Measurements from ENCODE around the gene ABCF2. TPM values are rescaled to one million over a fixed set of nuclear protein-coding genes. Genes with fewer than 3 reads are reported as not detected.
A peak's percentile ranks its signal among the peaks of the same experiment; 100 is the strongest.

The ABCF2 gene
- total RNA-seq, 4 donors from 2014 or later: 27.0 to 44.7 (median 40.5) TPM

DNA sequence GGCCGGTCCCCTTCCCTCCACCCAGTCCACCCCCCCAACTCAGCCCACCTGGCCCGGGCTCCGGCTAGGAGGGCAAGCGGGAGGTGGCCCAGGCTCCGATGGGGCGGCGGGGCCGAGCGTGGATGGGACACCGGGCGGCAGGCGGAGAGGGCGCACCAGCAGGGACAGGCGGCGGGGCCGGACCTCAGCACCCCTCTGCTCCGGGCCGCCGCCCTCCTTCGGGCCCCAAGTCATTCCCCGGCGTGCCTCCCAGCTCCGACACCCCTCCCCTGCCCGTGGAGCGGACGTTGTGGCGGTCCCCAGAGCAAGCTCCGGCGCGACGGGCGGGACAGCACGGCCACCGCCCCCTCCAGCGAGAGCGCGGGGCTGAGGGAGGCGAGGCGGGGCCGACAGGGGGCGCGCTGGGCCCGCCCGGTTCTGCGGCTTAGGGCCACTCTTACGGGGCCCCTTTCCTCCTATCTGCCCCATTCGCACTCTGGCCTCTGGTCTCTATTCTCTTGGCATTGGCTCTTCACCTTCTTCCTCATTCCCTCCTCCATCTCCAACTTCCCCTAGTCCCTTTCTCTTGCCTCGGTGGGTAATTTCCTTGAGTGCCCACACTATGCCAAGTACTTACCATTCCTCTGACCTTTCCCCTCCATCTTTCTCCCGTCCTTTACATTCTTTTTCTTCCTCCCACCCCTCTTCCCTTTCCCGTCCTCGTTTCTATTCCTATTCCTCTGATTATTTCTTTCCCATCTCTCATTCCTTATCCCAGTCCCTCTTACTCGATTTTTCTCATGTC is 58.8 kb downstream of the ABCF2 start:
- no peak for DNase-seq
- Histone ChIP-seq H3K4me3 (peak overlapping the region; percentile 26 to 64 (median 44)), H3K36me3 (no peaks in the 10 kb centered on the region), H3K27me3 (peaks cover 6 to 94% (median 13%) of the 10 kb centered on the region in 4 donors), H3K4me1 (peaks cover 11 to 21% (median 18%) of the 10 kb centered on the region in 3 donors), H3K9me3 (no peaks in the 10 kb centered on the region), H3K27ac (no peak overlapping the region)
- intact Hi-C loops (cut with DNase I): no loop called here
- TF ChIP-seq POLR2A (IDR thresholded peaks at IDR 0.05): no peak
- TF ChIP-seq, protein P1, sequence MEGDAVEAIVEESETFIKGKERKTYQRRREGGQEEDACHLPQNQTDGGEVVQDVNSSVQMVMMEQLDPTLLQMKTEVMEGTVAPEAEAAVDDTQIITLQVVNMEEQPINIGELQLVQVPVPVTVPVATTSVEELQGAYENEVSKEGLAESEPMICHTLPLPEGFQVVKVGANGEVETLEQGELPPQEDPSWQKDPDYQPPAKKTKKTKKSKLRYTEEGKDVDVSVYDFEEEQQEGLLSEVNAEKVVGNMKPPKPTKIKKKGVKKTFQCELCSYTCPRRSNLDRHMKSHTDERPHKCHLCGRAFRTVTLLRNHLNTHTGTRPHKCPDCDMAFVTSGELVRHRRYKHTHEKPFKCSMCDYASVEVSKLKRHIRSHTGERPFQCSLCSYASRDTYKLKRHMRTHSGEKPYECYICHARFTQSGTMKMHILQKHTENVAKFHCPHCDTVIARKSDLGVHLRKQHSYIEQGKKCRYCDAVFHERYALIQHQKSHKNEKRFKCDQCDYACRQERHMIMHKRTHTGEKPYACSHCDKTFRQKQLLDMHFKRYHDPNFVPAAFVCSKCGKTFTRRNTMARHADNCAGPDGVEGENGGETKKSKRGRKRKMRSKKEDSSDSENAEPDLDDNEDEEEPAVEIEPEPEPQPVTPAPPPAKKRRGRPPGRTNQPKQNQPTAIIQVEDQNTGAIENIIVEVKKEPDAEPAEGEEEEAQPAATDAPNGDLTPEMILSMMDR (IDR thresholded peaks at IDR 0.05): peak; percentile 31 to 62 (median 40)
- WGBS, 2 donors: 4 to 5% methylated on average over 15 to 18 of the region's 52 CpGs

DNA sequence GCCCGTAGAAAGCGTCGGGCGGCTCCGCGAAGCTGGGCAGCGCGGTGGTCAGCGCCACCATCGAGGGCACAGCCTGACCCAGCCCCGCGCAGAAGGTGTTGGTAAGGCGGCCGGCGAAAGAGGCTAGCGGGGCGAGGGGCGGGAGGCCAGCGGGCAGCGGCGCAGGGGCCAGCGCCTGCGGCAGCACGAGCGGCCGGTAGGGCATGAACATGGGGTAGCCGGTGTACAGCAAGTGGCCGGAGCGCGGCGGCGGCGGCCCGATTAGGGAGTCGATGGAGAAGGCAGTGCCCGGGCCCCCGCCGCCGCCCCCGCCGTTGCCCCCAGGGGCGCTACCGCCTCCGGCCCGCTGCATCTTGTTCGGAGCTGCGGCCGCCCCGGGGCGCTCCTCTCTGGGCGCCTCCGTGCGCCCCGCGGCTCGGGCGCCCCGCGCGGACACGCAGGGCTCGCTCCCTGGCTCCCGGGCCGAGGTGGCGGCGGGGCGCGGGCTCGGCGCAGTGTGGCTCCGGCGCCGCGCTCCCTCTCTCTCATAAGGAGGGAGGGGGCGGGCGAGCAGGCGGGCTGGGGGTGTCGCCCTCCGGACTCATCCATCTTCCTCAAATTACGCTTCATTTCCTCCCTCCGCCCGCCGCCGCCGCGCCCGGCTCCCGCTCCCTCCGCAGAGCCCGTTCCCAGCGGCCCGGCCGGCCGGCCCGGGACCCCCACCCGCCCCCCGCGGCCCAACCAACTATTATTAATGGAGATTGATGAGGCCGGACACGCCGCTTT is 59.6 kb downstream of the ABCF2 start, which contains the start of gene GBX1:
Gene GBX1 (minus strand): TSS at position 498 of the 765 bp plus-strand sequence. CDS start 146 bp downstream, at position 352.
- Histone ChIP-seq H3K4me3 (peak within 1 kb of the TSS; percentile 26 to 64 (median 44)), H3K4me1 (peaks cover 11 to 21% (median 18%) of the 10 kb centered on the region in 3 donors), H3K9me3 (no peaks in the 10 kb centered on the region), H3K27ac (no peak within 1 kb of the TSS), H3K27me3 (peaks cover 6 to 96% (median 13%) of the 10 kb centered on the region in 4 donors), H3K36me3 (no peaks in the 10 kb centered on the region)
- no peak for TF ChIP-seq POLR2A (IDR thresholded peaks at IDR 0.05)
- TF ChIP-seq, protein P1 (IDR thresholded peaks at IDR 0.05): peak in 1 of 6 experiments; percentile 8
- DNase-seq: no peak
- intact Hi-C loops (cut with DNase I): no loop called here
- WGBS, 2 donors: 1% methylated on average over 31 of the region's 101 CpGs; no CpG with 5 or more reads in 1 of the 2 donors

DNA sequence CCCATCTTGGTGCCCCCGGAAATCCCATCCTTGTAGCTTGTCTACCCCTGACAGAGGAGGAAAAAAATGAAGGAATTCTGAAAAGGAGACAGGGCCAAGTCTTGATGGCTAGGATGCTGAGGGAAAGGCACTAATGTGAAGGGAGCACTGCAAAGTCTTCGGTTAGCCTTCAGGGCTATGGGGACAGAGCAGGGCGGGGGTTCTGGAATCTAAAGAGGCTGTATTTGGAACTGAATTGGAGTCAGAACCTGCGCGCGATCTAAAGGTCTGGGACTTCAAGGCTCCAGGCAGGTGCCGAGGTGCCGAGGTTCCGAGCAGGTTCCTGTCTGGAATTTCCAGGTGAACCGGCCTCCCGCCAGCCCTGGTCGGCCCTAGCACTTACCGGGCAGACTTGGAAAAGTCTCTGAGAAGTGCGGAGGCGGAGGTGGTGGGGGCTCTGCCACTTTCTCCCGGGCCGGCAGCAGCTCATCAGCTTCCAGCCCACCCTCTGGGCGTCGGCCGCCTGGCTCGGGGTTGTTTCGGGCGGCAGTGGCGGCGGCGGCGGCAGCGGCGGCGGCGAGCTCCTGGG is 60.3 kb downstream of the ABCF2 start:
- no peaks in the 10 kb centered on the region for H3K36me3 ChIP-seq
- H3K27ac ChIP-seq: no peak overlapping the region
- peak overlapping the region; percentile 26 to 64 (median 44) for H3K4me3 ChIP-seq
- 24 to 30% methylated on average over 9 to 13 of the region's 31 CpGs for WGBS, 2 donors
- peaks cover 6 to 93% (median 13%) of the 10 kb centered on the region in 4 donors for H3K27me3 ChIP-seq
- no peak for TF ChIP-seq POLR2A (IDR thresholded peaks at IDR 0.05)
- TF ChIP-seq, protein P1 (IDR thresholded peaks at IDR 0.05): no peak
- no peak for DNase-seq
- intact Hi-C loops (cut with DNase I): no loop called here
- peaks cover 11 to 21% (median 18%) of the 10 kb centered on the region in 3 donors for H3K4me1 ChIP-seq
- no peaks in the 10 kb centered on the region for H3K9me3 ChIP-seq

Other genes with a start within 250 kb of the ABCF2 start
- gene KCNH2, start 248.9 kb downstream of the ABCF2 start, total RNA-seq: 1 to 10 TPM in 1 of 4 donors, under 1 TPM in 3; 0.19 to 2.5 (median 0.72) TPM
- 1 to 10 TPM; 1.4 to 3.2 (median 2.2) TPM for gene NOS3, start 236.2 kb downstream of the ABCF2 start, total RNA-seq
- 10 to 100 TPM in 2 of 4 donors, 1 to 10 TPM in 2; 1.5 to 45.2 (median 12.8) TPM for gene ATG9B, start 202.7 kb downstream of the ABCF2 start, total RNA-seq
- gene ABCB8, start 198.8 kb downstream of the ABCF2 start, total RNA-seq: 10 to 100 TPM; 23.1 to 41.0 (median 26.1) TPM
- under 1 TPM in 2 of 4 donors, not detected in 2; 0.40 to 0.95 TPM for gene ASIC3, start 178.7 kb downstream of the ABCF2 start, total RNA-seq
- 10 to 100 TPM in 2 of 4 donors, 1 to 10 TPM in 2; 3.8 to 12.9 (median 8.6) TPM for gene CDK5, start 169.3 kb downstream of the ABCF2 start, total RNA-seq
- gene SLC4A2, start 167.6 kb downstream of the ABCF2 start, total RNA-seq: 10 to 100 TPM; 39.8 to 53.7 (median 45.0) TPM
- 10 to 100 TPM; 43.0 to 83.6 (median 75.9) TPM for gene FASTK, start 146.4 kb downstream of the ABCF2 start, total RNA-seq
- 10 to 100 TPM; 28.4 to 51.0 (median 35.2) TPM for gene TMUB1, start 143.7 kb downstream of the ABCF2 start, total RNA-seq
- gene AGAP3, start 140.7 kb downstream of the ABCF2 start, total RNA-seq: 100 to 1,000 TPM in 1 of 4 donors, 10 to 100 TPM in 3; 68.6 to 100 (median 72.2) TPM
- gene GBX1, start 59.5 kb downstream of the ABCF2 start, total RNA-seq: not detected
- not detected for gene ASB10, start 40.0 kb downstream of the ABCF2 start, total RNA-seq
- not detected for gene H2BK1, start 16.7 kb downstream of the ABCF2 start, total RNA-seq
- 10 to 100 TPM; 21.8 to 23.5 (median 22.3) TPM for gene CHPF2, start 5.3 kb upstream of the ABCF2 start, total RNA-seq
- gene SMARCD3, start 21.5 kb upstream of the ABCF2 start, total RNA-seq: 10 to 100 TPM in 1 of 4 donors, 1 to 10 TPM in 3; 2.5 to 11.6 (median 6.3) TPM
- gene NUB1, start 114.6 kb upstream of the ABCF2 start, total RNA-seq: 10 to 100 TPM; 16.8 to 46.7 (median 26.1) TPM
- 1 to 10 TPM in 2 of 4 donors, under 1 TPM in 2; 0.53 to 4.6 (median 1.5) TPM for gene WDR86, start 182.8 kb upstream of the ABCF2 start, total RNA-seq
- under 1 TPM in 1 of 4 donors, not detected in 3; 0.19 TPM for gene CRYGN, start 212.9 kb upstream of the ABCF2 start, total RNA-seq